GM21619 (cell line): ENCODE data around the gene SH2B3.
A peak's percentile ranks its signal among the peaks of the same experiment; 100 is the strongest.
"Not testable (repeated sequence)": the region's sequence is repeated elsewhere in the genome, so short reads cannot be mapped to it uniquely, and the experiment has no call there.

ENCODE experiments used
- ATAC-seq: cut with Tn5 transposase; IDR thresholded peaks from one replicate; pipeline ENCODE4 v1.9.1; 2021; ENCODE audit not compliant: unreplicated experiment

Gene SH2B3

DNA sequence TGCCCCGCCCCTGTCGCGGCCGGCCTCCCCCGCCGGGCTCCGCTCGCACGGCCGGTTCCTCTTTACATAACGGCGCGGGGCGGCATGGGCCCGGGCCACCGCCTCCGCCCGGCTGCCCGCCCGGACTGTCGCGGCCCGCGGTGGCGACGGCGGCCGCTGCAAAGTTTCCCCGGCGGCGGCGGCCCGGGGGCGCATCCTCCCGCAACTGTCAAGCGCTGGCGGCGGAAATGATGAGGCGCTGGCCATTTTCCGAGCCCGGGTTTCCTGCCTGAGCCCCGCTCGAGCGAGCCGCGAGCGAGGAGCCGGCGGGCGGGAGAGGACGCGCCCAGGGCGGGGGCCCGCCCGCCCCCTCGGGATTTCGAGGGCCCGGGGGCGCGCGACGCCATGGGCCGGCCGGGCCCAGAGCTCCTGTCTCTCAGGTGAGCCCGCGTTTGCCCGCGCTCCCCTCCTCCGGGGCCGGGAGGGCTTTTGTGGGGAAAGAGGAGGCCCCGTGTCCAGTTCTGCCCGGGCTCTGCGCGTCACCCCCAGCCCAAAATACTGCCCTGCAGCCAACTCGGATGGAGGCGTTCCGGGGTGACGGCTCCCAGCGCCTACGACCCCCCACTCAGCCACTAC, at the start of gene SH2B3:
Gene SH2B3, plus strand, starts transcription at position 65 of the 615 bp plus-strand sequence. CDS start 12,223 bp downstream, outside the sequence.
- peak; percentile 9 for ATAC-seq

DNA sequence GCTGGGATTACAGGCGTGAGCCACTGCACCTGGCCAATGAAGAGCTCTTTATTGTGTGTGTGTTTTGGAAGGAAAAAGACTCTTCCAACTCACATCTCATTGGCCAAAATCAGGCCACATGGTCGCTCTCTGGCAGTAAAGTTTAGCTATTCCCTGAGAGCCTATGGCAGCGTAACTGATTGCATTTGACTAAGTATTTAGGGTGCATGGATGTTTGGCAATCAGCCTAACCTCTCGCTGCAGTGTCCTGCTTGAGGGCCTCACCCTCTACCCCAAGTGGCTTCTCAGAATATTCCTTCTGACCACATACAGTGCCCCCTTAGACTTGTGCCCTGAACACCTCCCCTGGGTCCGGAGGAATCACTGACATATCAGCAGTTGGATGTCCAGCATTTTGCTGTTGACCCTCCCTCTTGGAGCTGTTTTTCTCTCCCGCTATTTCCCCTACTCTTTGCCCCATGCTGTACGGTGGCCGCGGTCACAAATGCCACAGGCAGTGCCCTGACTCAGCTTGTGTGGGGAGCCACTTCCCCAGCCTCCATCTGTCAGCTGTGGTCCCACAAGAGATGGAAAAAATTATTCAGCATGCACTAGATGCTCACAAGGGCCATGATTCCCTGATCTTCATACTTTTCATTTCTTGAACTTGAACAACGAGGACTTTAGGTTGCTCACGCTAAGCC, 46.4 kb upstream of the SH2B3 start:
- ATAC-seq = no peak

DNA sequence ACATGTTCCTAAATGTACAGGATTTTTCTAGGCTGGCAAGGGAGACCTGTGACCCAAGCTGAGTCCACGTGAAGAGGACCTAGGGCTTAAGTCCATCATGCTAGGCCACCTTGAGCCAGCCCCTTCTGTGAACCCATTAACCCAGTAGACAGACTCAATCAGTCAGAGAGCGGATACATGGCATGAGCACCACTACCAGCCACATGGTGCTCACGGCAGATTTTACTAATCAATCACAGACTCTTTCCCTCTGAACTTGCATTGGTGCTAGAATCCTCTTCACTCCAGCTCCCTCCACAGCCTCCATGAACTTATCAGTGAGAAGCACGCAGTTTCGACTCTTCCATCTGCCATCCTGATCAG, 45.8 kb upstream of the SH2B3 start:
- no peak for ATAC-seq

DNA sequence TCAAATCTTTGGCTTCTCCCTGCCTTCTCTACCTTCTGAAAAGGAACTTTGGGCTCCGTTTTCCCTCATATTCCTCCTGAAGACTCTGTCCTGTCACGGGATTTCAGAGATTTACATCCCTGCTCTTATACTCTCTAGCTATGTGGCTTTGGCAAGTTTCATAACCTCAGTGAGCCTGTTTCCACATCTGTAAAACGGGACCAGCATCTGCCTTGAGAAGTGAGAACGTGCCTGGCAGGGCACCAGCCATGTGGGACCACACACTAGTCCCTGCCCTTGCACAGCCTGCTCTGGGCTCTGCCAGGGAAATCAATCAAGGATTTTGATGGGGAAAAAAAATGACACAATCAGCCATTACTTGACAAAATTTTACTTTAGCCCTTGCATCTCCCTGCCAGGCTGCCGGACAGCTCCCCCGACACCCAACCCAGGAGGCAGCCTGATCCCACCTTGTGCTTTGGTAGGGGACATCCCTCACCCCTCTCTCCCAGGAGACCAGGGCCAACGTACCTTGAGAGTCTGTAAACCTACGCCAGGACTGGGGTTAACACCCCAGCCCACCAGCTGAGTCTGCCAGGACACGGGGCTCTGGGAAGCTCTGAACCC, 45.3 kb upstream of the SH2B3 start:
- ATAC-seq = no peak

DNA sequence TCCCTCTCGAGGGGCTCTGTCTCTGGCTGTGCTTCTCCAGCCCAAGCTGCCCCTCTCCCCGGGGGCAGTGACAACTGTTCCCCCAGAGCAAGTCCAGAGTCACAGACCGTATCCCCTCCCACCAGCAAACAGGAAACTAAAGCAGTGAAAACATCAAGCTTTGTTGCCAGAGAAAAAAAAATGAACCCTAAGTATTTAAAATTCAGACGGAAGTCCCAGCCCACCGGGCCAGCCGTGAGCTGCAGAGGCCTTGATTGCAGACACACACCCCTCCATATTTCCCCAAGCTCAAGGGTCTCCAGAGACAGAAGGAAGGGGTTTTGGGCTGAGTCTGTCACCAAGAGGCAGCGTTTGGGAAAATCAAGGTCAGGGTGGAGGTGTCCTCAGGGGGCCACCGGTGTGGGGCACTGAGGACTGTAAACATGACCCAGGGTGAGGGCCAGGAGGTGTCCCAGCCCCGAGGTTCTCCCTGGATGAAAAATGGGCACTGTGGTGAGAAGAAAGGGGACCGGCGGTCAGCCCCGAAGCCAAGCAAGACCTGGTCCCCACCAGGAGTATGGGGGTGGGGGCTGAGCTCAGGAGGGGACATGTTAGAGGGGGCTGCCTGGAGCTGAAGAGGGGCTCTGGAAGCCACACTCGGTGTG, 44.5 kb upstream of the SH2B3 start:
- no peak for ATAC-seq

DNA sequence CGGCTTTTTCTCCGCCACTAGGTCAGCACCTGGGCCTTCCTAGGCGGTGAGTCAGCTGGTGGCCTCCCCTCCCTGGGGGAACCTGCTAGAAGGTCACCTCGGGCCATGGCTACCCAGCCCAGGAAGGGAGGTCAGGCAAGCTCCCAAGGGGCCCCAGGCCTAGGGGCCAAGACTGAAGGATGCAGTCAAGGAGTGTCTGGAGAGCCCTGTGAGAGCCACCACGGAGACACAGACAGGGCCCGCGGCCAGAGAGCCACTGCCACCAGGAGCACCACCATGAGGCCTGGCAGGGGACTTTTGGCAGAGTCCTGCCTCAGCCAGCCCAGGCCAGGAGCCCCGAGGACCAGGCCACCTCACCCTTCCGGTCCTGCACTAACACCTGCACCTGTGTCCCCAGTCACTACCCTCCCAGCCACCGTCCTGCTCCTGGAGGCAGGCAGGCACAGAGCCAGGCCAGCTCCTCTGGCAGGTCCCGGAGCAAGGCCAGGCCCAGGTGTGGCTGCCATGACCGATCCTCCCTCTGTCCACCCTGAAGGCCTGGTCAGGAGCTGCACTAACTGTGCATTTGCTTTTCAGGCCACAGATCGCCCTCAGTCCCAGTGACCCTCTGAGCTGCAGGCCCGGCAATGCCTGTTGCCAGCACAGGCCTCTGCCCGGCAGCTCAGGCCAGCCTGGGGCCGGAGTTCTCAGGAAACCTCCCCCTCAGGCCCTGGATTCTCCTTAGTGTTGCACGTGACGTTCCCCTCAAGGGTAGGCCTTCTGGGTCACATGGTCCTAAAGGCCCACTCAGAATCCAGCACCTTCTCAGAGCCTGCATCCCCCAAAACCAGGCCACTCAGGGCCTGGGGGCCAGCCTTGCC, 43.8 kb upstream of the SH2B3 start:
- no peak for ATAC-seq

DNA sequence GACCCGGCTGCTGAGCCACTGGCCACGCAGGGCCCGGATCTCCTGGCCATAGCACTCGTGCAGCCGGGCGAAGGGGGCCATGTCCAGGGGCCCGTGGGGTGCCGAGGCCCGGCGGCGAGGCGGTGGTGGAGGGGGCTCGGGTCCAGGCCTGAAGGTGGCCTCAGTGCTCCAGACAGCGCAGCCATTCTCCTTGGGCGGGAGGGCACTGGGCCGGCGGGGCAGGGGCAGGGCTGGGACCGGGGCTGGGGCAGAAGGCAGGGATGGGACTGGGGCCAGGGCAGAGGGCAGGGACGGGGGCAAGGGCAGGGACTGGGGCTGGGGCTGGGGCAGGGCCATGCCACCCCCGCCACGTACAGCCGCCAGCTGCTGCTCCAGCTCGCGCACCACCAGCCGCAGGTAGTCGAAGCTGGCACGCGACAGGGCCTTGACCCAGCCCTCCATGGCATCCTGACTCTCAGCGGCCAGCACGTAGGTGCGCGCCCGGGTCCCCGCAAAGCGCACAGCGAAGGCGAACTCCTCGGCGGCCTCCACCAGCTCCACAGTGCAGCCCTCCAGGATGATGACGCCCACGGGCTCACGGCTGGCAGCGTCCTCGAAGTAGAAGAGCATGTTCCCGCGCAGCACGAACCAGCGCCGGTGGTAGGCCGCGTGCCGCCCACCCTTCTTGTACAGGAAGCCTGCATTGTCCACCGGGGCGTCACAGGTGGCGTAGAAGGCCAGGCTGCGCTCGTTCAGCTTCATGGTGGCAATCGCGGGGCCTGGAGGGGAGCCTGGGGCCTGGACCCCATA, 42.8 kb upstream of the SH2B3 start:
- ATAC-seq = no peak

DNA sequence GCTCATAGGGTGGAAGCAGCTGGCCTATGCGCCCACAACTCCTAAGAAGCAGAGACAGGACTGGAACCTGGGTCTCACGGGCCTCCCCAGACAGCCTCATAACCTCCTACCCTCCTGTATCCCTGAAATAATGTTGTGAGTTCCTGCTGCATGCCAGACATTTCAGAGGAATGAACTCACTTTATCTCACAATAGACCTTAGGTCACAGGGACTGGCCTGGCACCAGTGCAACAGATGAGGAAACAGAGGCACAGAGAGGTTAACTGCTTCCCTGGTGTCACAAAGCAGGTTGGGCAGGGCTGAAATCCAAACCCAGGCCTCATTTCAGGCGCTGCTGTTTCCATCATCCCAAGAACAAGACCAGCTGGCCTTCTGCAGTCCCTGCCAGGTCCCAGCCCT, 42.1 kb upstream of the SH2B3 start:
- ATAC-seq = no peak

DNA sequence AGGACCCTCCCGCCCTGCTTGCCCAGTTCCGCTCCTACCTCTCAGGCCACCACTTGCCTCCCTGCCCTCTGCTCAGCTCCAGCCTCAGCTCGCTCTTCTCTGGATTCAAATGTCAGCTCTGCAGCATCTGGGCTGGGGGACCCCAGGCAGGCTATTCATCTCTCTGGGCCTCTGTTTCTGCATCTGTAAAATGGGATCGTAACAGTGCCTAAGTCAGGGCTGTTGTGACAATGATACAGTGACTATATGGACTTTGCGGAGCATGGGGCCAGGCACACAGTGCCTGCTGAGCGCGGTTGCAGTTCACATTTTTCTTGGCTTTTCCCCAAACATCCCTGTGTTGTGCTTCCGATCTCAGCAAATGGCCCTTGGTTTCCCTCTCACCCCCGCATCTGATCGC, 39.6 kb upstream of the SH2B3 start:
- no peak for ATAC-seq

DNA sequence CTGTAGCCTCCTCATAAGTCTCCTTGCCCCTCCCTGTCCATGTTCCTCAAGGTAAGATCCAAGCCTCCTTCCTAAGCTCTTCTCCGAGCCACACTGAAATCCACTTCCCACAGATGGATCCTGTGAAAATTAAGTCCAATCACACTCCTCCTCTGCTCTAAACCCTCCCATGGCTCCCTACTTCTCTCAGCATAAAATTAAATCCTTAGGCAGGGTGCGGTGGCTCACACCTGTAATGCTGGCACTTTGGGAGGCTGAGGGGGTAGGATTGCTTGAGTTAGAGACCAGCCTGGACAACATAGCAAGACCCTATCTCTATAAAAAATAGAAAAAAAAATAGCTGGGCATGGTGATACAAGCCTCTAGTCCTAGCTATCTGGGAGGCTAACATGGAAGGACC, 39.1 kb upstream of the SH2B3 start:
- ATAC-seq = no peak

DNA sequence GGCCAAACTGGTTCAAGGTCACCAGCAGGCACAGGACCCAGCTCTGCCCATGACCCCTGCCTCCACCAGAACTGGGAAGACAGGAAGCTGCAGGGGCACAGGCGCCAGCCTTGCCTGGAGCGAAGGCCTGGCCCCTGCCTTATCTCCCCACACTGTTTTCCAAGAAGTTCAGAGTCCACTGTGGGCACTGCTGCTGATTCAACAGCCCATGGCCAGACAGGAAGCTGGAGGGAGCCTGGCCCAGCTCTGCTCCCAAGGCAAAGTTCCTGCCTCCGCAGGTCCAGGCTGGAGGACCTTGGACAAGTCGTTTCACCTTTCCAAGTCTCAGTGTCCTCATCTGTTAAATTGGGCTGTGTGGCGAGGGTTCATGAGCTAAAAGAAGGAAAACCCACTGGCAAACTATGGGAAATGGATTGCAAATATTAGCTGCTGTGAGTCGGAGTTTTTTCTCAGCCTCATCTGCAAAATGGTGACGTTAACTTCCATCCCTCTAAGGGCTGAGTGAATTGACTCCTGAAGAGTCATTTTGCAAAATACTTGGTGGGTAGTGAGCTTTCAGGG, 38.0 kb upstream of the SH2B3 start:
- no peak for ATAC-seq

DNA sequence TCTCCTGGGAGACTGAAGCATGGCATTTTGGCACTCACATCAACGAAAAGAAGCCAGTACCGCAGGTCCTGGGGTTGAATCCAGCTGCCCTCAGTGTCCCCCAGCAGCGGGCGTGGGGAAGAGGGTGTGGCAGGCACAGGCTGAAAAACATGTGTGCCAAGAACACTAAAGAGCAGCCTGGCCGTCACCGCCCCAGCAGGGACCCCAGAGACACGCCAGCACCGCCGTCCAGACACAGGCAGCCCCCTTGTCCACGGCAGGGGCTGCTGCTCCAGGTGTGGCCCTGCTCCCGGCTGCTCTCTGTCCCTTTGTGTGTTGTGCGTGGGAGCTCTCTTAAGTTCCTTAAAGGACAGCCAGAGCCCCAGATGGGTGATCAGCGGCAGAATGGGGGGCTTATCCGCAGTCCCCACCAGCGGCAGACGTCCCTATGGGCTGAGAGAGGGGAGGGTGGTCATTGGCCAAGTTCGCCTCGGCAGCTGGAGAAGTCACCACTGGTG, 37.4 kb upstream of the SH2B3 start:
- ATAC-seq = no peak

DNA sequence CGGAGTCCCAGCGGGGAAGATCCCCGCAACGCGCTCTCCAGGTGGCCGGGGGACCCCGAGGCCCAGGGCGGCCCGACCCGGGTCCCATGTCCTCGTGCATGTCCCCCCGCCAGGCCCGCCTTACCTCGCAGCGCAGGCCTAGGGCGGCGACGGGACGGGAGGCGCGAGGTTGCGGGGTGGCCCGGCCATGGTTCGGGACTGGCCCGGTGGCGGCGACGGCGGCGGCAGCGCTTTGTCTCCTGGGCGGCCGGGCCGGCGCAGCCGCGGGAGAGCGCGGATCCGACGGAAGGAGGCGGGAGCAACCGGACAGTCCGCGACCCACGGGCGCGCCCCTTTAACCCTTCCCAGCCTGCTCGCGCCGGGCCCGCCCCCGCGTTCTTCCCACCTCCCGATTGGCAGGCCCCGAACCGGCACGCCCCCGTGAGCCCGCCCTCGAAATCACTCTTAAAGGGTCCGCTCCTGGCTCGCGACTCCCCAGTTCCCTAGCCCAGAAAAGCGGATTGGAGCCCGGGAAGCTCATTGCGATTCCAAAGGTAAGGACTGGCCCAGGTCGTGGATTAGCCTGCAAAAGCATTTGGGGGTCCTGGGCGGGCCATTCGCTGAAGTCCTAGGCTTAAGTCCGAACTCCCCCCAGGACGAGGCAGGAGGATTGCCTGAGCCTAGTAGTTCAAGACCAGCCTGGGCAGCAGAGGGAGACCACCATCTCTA, 36.8 kb upstream of the SH2B3 start, which contains the start of gene PHETA1:
Gene PHETA1, minus strand, starts transcription at position 308 of the 708 bp plus-strand sequence. CDS start 5,668 bp downstream, outside the sequence.
- peak; percentile 96 for ATAC-seq

DNA sequence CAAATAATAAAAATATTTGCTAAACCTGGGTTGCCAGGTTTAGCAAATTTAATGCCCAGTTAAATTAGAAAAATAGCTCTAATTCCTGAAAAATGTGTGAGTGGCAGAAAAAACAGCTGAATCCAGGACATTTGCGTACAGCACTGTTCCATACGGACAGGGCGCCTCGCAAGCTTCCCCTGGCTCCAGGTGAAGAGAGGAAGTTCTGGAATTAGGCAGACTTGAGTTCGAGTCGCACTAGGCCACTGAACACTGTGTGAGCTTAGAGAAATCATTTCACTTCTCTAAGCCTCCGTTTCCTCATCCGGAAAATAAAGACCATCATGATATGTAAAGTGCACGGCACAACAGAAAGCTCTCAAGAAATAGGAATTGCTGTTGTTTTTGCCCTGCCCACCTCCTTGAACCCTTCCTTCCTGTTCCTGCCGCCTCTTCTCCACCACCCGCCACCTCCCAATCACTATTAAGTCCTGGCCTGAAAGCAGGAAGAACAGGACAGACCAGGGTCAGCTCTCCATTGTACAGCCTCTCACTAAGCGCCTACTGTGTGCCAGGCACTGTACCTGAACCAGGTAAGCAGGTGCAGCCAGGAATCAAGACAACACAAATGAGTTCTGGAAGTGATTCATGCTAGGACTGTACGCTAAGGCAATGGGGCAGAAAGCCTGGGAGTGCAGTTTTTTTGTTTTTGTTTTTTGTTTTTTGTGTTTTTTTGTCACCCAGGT, 36.1 kb upstream of the SH2B3 start:
- ATAC-seq = no peak

DNA sequence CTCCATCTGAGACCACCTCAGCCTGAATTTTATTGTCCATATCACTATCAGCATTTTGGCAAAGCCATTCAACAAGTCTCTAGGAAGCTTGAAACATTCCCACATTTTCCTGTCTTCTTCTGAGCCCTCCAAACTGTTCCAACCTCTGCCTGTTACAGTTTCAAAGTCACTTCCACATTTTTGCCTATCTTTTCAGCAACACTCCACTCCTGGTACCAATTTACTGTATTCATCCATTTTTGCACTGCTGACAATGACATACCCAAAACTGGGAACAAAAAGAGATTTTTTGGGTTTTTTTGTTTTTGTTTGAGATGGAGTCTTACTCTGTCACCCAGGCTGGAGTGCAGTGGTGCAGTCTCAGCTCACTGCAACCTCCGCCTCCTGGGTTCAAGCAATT, 32.5 kb upstream of the SH2B3 start:
- not testable (repeated sequence) for ATAC-seq

DNA sequence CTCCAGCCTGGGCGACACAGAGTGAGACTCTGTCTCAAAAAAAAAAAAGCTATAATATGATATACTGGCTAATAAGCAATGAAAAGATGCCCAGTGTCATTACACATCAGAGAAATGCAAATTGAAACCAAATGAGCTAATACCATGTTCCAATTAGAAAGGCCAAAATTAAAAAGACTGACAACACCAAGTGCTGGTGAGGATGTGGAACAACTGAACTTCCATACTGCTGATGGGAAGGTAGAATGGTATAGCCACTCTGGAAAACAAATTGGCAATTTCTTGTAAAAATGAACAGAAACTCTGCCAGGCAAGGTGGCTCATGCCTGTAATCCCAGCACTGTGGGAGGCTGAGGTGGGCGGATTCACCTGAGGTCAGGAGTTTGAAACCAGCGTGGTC, 28.3 kb upstream of the SH2B3 start:
- no peak for ATAC-seq

DNA sequence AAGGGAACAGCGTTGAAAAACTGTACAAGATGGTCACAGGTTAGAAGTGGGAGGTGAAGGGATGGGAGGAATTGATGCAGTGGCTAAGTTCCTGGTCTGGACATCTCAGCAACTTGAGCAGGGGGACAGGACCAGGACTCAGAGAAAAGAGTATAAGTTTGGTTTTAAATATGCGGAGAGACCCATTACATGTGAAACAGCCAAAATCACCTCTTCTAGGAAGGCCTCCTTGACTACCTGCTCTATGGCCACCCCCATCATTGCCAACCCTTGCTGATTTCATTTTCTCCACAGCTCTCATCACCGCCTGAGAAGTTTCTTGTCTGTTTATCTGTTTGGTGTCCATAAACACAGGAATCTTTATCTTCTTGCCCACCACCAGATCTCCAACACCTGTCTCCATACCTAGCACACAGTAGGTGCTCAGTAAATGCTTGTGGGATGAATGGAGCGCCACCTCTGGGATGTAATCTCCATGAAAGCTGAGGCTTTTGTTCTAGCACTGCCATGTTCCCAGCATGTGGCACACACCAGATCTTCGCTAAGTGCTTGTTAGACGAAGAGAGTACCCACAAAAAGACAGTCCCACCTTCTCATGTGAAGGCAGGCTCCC, 25.7 kb upstream of the SH2B3 start:
- ATAC-seq = no peak

DNA sequence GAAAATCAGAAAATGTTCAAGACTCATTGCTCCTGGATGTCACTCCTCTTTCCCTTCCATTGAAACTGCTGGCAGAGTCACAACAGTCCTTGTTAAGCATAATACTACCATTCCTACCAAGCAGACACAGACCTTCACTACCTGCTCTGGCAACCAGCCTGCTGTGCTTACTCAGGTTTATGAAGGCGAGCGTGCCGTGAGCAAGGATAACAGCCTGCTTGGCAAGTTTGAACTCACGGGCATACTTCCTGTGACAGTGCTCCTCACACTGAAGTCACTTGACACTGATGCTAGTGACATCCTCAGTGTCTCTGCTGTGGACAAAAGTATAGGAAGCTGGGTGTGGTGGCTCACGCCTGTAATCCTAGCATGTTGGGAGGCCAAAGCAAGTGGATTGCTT, 21.1 kb upstream of the SH2B3 start:
- no peak for ATAC-seq
